Astrocyte of the spinal cord (primary cell): ENCODE results near the gene TNFRSF1A.
"Not testable (repeated sequence)": the region's sequence is repeated elsewhere in the genome, so short reads cannot be mapped to it uniquely, and the experiment has no call there.

Source experiments
- DNase-seq: peaks from one replicate; pipeline ENCODE4 v3.0.0; 2011; ENCODE audit warnings: low read depth, low spot score
- H3K4me3 ChIP-seq: 2 replicates; pipeline ENCODE4 v1.5.1; 2011; ENCODE audit warnings: low read depth, mild to moderate bottlenecking, low read length, moderate library complexity
- CTCF ChIP-seq: IDR thresholded peaks from 2 replicates; pipeline ENCODE4 v1.5.1; 2012; ENCODE audit warnings: low read depth, mild to moderate bottlenecking, low read length, inconsistent platforms
- in situ Hi-C: cut with HindIII; loops from 2 replicates; pipeline ENCODE4 v1.10.0; 2017; ENCODE audit warnings: low sequenced_read_pairs

TNFRSF1A gene

GRCh38 chr12:6351622-6352021 is 9.7 kb upstream of the TNFRSF1A start:
- TF ChIP-seq CTCF = no peak
- in situ Hi-C loops = no loop called here
- no peak overlapping the region for H3K4me3 ChIP-seq
- no peak for DNase-seq

GRCh38 chr12:6347367-6348338 is 5.8 kb upstream of the TNFRSF1A start:
- DNase-seq = peak; percentile 48
- TF ChIP-seq CTCF = no peak
- in situ Hi-C loops = no loop called here
- H3K4me3 ChIP-seq = no peak overlapping the region

GRCh38 chr12:6346942-6347341 is 5.1 kb upstream of the TNFRSF1A start:
- no peak for DNase-seq
- no peak overlapping the region for H3K4me3 ChIP-seq
- in situ Hi-C loops = no loop called here
- no peak for TF ChIP-seq CTCF

GRCh38 chr12:6346235-6346832 is 4.5 kb upstream of the TNFRSF1A start:
- DNase-seq = no peak
- no peak overlapping the region for H3K4me3 ChIP-seq
- in situ Hi-C loops = no loop called here
- TF ChIP-seq CTCF = no peak

GRCh38 chr12:6345319-6346091 is 3.6 kb upstream of the TNFRSF1A start:
- no peak for TF ChIP-seq CTCF
- DNase-seq = peak; percentile 92
- H3K4me3 ChIP-seq = no peak overlapping the region
- in situ Hi-C loops = no loop called here

- H3K4me3 ChIP-seq, in situ Hi-C loops, DNase-seq: not testable (repeated sequence)
Observed at GRCh38 chr12:6344101-6344660, 2.3 kb upstream of the TNFRSF1A start.
